ENCODE measurements around the gene KIAA0232.
"Not testable (repeated sequence)": the region's sequence is repeated elsewhere in the genome, so short reads cannot be mapped to it uniquely, and the experiment has no call there.

The KIAA0232 gene

GRCh38 chr4:6908432-6909112 is 126.0 kb downstream of the KIAA0232 start:
- DNase-seq = no peak

GRCh38 chr4:6909113-6909969 is 126.8 kb downstream of the KIAA0232 start, which contains the start of gene TBC1D14:
Gene TBC1D14 (plus strand): TSS chr4:6909826. CDS start chr4:6923390, 13,564 bp downstream.
- DNase-seq = peak; percentile 46

GRCh38 chr4:6909970-6910339 is 127.4 kb downstream of the KIAA0232 start:
- DNase-seq = no peak

- DNase-seq = no peak
These were observed 127.9 kb downstream of the KIAA0232 start for GRCh38 chr4:6910340-6910959.

- no peak for DNase-seq
These were observed 128.7 kb downstream of the KIAA0232 start for GRCh38 chr4:6910960-6911874.

GRCh38 chr4:6911917-6912316 is 129.4 kb downstream of the KIAA0232 start:
- DNase-seq = not testable (repeated sequence)

GRCh38 chr4:6912441-6912840 is 129.9 kb downstream of the KIAA0232 start:
- DNase-seq = no peak

- DNase-seq = no peak
These were observed 130.9 kb downstream of the KIAA0232 start for GRCh38 chr4:6913350-6913905.

- no peak for DNase-seq
These were observed 131.9 kb downstream of the KIAA0232 start for GRCh38 chr4:6914448-6914847.

GRCh38 chr4:6915041-6916005 is 132.8 kb downstream of the KIAA0232 start:
- DNase-seq = no peak

GRCh38 chr4:6916069-6916586 is 133.6 kb downstream of the KIAA0232 start:
- no peak for DNase-seq

- no peak for DNase-seq
These were observed 134.3 kb downstream of the KIAA0232 start for GRCh38 chr4:6916587-6917460.

- peak; percentile 4 for DNase-seq
These were observed 135.1 kb downstream of the KIAA0232 start for GRCh38 chr4:6917461-6918271.

- no peak for DNase-seq
These were observed 135.8 kb downstream of the KIAA0232 start for GRCh38 chr4:6918338-6918737.

GRCh38 chr4:6920171-6920570 is 137.6 kb downstream of the KIAA0232 start:
- no peak for DNase-seq

- no peak for DNase-seq
These were observed 141.0 kb downstream of the KIAA0232 start for GRCh38 chr4:6923507-6923906.

- DNase-seq = no peak
These were observed 141.8 kb downstream of the KIAA0232 start for GRCh38 chr4:6924361-6924779.

GRCh38 chr4:6925357-6925836 is 142.9 kb downstream of the KIAA0232 start:
- no peak for DNase-seq

- DNase-seq = no peak
These were observed 143.6 kb downstream of the KIAA0232 start for GRCh38 chr4:6926081-6926480.
